T-helper 2 cell (primary cell): ENCODE results near the gene PLEKHA1.

Experiments
- DNase-seq, 5 experiments: peaks; one replicate each; pipeline versions ENCODE4 v3.0.0 to v3.0.0-alpha.2; 2012 to 2022
- total RNA-seq, 2 donors: gene quantifications; one replicate each; lab custom pipeline; 2026; lab: John Stamatoyannopoulos, UW

The PLEKHA1 gene
- total RNA-seq, result 45.5 to 75.8 reads per million in 2 donors

DNA sequence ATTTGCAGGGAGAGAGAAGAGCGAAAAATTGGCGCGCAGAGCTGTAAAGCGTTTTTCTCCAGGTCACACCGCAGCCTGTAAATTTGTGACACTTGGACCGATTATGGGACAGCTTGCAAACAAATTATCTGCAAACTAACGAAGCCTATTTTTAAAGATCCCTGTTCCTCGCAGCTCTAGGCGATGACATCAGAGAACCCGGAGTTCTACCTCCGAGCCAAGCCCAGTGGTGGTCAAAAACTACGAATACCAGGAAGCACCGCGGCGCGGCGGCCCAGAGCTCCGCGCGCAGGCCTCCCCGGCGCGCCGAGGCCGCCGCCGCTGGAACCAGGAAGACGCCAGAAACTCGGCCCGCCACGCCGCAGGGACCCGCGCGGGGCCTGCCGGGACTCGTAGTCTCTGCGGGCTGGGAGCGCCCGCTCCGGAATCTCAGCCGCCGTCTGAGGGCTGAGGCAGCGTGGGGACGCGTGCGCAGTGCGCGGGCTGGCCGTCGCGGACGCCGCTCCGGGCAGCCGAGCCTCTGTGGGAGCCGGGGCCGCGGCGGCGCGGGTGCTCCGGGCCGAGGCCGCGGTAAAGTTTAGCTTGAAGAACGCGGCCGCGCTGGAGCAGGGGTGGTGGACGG is at the start of gene PLEKHA1:
Gene PLEKHA1 (plus strand): TSS at position 472 of the 622 bp plus-strand sequence. CDS start 18,493 bp downstream, outside the sequence.
- DNase-seq, result peak; percentile 85 to 95 (median 91)

DNA sequence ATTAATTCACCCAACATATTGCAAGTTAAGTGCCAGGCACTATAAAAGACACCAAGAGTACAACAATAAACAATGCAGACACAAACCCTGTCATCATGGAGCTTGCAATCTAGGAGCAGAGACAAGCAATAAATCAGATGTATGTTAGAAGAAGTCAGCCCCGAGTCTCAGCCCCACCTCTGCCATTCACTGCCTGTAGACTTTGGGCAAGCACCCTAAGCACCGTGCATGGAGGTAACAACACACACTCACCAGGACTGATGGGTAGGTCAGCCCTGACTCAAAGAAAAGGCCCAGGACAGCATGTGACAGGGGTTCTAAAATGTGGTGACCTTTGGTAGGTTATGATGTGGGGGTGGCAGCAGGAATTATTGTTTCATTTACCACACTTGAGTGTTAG is 49.3 kb upstream of the PLEKHA1 start:
- DNase-seq, result no peak

DNA sequence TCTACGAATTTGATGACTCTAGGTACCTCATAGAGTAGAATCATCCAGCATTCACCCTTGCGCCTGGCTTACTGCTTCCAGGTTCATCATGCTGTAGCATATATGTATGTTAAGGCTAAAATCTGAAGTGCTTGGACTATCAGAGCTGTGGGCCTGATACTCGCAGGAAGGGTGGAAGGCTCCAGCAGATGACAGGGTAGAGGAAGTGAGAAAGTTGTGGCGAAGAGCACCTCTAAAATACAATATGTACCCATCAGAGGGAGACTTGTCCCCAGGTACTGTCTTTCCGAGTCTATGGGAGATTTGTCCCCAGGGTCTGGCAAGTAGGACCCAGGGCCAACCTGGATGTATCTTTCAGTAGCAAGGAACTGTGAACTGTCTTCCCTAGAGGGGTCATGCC is 48.1 kb upstream of the PLEKHA1 start:
- no peak for DNase-seq

DNA sequence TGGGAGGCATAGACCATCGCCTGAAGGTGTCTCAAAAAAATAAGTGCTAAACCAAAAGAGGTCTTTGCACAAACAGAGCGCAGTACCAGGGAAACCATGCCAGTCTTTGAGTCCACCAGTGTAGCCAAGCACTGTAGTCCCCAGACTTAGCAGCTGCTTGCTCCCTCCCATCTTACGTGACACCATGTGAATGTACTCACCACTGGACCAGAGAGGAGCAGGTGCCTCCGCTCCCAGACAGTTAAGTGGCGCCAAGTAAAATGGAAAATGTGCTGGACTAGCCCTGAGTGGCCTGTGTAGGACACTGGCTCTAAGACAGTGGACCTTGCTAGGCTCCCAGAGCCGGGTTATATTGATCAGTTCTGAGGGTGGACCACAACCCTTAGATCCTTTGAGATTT is 47.7 kb upstream of the PLEKHA1 start:
- no peak for DNase-seq

DNA sequence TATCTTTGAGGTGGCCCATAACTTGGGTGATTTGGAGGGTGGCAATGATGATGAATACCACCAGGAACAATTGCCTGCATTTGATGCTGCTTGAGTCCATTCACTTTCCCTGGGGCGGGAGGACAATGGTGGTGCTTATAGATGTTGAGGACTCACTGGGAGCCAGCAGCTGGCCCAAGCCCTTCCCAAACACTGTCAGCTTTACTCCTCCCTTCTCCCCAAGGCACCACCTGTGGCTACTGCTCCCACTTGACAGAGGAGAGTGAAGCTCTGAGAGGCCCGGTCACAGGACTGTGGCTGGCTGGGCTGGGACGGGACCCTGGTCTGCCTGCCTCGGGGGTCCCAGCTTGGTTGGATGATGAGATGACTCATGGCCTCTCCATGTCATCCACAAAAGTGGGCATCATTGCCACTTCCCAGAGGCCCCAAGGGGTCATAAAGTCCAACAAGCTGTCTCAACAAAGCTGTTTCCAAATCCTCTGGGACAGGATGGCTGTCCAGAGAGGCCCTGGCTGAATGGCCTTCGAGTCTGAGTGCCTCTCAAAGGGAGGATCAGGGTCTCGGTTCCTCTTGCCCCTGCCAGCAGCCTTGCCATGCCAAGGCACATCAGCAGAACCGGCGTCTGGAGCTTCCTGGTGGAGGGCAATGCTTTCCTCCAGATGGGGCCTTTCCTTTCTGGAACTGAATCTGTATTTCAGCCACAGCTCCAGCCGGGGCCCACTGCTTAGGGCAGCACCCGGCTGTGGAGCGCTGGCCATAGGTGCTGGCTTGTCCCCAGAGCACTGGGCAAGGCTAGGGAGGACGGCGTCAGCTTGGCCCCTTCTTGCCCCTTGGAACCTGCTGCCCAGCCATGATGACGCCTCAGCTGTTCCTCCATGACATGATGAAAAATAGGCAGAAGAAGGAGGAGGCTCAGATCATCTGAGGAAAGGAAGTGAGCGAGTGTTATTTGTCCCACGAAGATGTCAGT is 47.0 kb upstream of the PLEKHA1 start:
- no peak for DNase-seq

DNA sequence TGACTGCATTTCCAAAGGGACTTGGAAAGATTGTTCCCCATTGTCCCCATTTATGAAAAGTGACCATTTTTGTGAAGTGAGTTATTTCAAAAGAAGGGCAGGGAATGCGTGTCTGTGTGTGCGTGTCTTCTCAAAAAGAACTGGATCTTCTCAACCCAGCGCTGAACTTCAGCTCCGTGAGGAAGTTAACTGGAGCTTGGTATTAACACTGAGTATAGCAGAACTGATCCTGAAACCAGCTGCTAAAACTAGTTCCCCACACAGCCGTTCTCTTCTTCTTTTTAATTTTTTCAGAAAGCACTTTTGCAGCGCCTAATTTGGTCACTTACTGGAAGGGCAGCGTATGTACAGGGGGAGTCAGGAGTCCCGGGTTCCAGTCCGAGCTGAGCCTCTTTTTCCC is 45.8 kb upstream of the PLEKHA1 start:
- DNase-seq, result no peak

DNA sequence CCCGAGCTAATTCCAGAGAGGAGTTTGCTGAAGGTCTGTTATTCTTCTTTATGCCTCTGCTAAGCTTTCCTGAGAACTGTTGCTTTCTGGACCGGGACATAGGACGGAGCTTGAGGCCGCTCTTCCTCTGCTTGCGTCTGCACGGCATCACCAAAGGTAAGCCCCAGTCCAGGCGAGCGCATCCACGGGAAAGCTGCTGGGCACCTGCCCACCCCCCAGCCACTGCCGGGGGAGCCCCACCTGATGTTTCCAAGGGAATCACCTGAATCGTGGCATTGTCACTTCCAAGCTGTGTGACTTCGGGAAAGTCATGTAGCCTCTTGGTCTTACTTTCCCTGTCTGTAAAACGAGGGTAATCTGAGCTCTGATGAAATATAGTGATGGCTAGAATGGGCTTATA is 45.1 kb upstream of the PLEKHA1 start:
- no peak for DNase-seq

DNA sequence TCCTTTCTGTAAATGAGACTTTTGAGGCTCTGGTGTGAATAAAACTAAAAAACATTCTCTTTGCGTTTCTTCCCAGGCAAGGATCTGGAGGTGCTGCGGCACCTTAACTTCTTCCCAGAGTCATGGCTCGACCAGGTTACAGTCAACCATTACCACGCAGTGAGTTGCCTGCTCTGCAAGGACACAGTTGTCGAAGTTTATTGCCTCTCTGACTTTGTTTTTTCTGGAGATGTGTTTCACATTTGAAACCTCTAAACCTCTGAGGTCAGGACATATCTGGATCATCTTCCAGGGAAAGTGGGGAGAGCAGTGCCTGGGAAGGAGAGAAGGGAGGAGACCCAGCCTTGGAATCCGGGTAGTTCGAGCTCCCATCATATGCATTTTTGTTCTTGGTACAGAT is 43.4 kb upstream of the PLEKHA1 start:
- DNase-seq, result no peak

DNA sequence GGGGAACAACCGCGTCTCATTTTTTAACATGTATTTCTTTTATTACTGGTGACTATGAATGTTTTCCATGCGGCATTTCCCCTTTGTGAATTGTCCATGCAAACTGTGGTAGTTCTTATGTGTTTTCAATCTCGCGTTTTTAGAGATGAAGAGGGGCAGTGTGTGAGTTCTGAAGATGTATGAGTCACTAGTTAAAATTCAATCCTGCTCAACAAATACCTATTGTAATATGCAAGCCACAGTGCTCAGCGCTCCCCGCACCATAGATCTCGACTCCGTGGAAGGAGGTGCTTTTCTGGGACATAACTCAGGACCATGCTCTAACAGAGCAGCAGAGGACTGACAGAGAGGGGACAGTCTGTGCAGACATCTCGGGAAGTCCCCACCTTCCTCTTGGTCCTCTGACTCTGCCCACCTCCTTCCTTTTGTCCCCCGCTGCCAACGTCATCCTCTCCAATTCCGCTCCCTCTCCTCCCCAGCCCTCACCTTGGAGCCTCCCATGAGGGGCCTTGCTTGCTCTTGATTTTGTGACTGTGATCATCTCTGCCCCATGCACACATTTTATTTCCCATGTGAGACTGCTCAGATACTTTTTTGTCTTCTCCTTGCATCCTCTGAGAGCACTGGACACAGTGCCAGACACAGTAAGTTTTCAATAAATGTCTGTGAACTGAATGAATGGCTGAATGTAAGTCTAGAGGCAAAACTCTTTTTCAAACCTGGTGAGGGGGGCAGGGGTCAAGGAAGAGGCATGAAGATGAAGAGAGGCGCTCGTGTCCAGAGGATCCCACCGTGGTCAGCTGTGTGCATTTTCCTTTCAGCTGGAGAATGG is 42.7 kb upstream of the PLEKHA1 start:
- no peak for DNase-seq

DNA sequence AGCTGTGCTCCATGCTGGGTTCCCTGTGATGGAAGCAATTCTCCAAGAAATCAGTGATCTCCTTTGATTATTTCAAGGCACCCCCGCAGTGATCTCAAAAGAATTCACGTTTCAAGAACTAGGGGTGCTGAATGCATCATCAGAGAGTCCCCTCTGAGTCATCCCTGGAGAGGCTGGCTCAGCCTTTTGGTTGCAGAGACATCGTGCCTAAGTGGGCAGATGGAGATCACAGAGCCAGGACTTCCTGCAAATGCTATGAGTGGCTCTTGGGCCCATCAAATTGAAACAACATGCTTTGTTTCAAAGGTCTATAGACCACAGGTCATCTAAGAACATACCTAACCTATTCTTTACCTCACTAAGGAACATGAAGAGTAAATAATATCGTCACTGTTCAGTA is 41.5 kb upstream of the PLEKHA1 start:
- DNase-seq, result peak in 1 of 5 experiments; percentile 56

DNA sequence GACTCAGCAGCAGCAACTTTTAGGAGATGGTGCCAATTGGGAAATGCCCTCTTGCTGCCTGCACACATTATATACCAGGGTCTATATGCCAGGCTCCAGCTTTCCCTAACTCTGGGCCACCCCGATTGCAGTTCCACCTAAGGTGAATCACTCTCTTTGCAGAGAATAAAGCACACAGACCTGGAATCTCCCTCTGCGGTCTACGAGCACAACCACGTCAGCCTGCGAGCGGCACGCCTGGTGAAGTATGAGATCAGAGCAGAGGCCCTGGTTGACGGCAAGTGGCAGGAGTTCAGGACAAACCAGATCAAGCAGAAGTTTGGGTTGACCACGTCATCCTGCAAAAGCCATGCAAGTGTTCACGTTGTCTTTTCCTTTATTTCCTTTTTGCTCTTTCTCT is 38.2 kb upstream of the PLEKHA1 start:
- no peak for DNase-seq

DNA sequence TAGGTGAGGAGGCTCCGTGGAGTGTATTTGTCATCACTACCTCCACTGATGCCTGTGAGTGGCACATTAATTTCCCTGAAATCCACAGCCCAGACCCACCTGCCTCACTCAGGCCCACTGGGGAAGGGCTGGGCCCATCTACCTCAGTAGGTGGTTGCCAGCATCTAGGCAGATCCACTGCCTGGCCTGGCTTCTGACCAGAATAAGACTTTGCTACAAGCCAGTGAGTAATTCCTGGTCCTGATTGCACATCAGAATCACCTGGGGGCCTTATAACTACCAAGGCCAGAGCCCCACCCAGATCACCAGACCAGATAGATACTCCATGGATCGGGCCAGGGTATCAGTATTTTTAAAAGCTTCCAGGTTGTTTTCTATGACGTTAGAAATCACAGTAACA is 37.5 kb upstream of the PLEKHA1 start:
- DNase-seq, result no peak

DNA sequence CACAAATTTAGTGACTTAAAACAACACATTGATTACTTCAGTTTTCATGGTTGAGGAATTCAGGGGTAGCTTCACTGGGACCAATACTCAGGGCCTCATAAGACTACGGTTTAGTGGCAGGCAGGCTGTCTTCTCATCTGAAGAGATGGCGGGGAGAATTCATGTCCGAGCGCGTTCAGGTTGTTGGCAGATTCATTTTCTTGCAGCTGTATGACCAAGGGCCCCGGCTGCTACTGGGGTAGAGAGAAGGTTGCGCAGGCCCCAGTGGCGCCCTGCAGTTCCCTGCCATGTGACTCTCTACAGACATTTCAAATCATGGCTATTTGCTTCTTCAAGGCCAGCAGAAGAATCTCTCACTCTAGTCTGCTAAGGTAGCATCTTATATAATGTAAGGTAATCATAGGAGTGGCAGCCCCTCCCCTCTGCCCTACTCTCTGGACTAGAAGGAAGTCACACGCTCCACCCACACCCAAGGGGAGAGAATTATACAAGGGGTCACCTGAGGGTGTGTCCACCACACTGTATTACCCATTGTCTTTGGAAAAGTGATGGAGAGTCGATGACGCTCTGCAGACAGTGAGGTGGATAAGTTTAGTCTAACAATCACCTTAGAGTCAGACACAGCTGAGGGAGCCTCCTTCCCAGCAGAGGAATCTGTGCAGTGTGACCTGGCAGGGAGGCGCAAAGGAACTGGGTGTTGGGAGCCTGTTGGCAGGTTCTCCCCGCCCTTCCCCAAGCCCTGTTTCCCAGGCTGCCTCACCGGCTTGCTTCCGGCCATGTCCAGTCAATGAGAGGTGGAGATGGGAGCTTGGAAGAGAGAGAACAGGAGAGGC is 35.7 kb upstream of the PLEKHA1 start:
- no peak for DNase-seq

DNA sequence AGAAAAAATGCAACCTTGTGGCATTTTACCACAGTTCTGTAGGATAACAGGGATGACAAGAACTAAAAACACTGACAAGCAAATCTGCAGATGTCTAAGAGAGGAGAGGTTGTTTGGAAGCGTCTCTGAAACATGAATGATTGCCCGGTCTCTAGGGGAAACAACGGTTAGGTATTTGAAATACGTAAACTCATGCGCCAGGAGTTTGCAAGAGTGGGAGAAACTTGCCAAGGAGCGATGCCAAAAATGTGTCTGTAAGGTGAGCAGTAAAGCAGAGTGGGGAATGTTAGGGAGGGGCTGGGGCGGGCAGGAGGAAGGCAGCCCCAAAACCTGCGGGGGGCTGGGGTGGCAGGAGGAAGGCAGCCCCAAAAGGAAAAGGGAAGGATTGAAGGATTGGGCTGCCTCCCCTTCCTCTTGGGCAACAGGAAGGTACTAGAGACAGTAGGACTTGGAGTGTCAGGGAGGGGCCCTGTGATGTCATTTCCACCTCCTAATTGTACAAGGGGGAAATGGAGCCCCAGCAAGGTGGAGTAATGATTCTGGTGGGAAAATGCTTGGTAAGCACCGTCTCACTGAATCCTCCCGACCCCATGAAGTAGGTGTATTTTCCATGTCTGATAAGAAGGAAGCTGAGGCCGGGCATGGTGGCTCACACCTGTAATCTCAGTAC is 33.2 kb upstream of the PLEKHA1 start:
- DNase-seq, result no peak

DNA sequence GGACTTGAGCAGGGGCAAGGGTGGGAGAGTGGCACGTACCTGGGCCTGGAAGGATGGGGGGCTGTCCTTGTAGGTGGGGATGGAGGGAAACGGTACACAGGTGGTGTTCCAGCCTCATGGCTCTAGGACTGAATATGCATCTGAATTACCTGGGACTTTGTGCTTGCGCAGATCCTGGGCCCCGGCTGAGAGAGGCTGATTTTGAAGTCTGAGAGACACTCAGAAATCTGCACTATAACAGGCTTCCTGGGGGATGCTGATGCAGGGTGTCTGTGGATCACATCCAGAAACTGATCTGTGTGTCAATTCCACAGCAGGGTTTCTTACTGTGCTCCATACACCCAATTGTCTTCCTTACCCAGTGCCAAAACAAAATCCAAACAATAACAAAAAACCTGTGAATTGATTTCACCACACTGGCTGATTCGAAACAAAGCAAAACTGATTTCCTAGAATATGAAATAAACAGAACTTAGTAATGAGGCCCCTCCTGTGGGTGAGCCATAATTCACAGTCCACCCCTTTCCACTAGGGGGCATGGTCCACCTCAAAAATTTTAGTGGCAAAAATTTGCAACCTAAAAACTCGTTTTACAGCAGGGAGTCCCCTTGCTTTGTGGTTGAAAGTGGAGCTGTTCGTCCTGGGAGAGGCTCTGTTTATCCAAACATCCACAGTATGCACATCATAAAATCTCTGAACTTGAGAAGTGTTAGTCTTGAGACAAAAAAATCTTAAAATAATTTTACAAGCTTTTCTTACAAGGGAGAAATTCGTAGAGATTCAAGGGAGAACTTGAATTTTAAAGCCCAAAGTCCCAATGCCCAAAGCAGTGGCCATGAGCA is 32.0 kb upstream of the PLEKHA1 start:
- peak in 4 of 5 experiments; percentile 25 to 45 (median 38) for DNase-seq

DNA sequence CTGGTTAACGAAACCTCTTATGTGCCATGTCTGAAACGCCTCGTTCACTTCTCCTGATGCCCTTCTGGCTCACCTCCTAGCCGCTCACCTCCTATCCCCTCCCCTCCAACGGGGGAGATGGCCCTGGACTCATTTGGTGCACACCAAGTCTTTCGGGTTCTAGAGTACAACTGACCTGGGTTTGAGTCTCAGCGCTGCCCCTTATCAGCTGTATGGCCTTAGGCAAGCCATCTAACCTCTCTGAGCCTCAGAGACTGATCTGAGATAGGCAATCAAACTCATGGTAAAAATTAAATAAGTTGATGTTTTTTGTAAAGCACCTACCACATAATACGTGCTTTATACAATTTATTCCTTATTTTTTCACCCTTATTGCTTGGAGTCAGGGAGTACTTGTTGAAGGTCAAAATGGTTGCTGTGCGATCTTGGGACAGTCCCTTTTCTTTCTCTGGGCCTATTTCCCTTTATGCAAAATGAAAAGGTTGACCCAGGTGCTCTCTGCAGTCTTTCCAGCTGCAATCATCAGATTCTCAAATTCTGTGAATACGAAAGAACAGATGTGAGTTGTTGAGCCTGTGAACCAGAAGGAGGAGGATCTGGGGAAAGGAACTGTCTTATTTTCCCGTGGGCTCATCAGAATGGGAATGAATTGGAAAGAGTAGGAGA is 31.2 kb upstream of the PLEKHA1 start:
- no peak for DNase-seq

DNA sequence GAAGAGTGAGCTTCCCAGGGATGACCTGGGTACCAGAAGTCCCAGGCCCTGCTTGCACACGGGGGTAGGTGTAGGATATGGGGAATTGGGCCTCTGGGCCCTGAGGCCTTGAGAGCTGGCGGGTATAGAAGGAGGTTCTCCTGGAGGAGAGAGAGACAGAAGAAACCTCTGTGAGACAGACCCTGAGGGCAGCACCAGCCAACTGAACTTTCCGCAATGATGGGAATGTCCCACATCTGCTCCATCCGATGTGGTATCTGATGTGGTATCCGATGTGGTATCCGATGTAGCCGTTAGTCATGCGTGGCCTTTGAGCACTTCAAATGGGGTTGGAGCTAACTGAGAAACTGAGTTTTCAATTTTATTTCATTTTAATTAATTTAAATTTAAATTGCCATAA is 30.6 kb upstream of the PLEKHA1 start:
- no peak for DNase-seq

DNA sequence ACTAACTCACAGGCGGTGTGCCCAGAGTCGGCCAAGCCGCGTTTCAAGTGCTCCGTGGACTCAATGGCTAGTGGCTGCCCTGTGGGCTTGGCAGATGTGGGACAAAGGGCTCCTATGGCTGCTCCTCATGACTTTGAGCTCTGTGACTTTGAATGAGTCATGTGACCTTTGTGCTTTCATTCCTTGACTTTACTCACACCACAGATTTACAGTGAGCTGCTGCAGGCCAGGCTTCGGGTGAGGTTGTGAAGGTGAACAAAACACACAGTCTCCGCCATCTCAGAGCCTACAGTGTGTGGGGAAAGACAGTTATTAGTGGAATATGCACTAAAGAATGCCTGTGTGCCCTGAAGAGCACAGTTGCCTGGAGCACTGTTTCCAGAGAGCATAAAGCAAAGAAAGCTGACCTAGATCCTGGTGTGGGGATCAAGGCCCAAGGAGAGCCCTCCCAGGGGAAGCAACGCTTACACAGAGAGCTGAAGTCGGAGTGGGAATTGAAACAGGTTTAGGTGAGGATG is 29.7 kb upstream of the PLEKHA1 start:
- DNase-seq, result no peak

DNA sequence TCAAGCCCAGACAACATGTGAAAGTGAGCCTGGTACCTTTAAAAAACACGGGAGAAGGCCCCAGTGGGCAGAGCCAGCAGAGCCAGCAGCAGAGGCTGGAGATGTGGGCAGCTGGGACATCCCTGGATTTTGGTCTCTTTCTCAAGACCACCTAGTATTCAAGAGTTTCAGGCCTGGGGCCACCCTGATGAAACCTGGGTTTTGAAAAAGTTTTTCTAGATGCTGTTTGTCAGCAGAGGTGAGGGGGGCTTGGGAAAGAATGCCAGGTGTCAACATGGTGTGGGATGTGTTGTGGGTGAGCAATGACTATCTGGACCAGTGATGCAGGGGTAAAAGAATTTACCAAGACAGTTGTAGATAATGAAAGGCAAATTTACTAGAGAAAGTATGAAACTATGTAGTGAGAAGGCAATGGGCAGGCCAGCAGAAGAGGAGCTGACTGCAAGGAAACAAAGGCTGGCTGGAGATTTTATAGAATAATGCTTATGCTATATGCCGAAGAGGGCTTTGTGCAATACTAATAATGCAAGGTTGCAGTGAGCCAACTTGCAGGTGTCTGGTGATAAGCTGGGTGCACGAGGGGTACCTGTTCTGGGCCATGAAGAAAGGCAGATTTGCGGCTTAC is 28.1 kb upstream of the PLEKHA1 start:
- DNase-seq, result no peak
